ENCODE results near the gene CCKAR. TPM values are rescaled to one million over a fixed set of nuclear protein-coding genes. Genes with fewer than 3 reads are reported as not detected.

Gene CCKAR
- total and polyA plus RNA-seq, 7 donors = not detected

GRCh38 chr4:26455571-26455970 is 34.7 kb downstream of the CCKAR start:
- no peaks in the 10 kb centered on the region for H3K4me1 ChIP-seq
- ATAC-seq = no peak
- no peaks in the 10 kb centered on the region for H3K36me3 ChIP-seq (ENCODE audit: insufficient read depth in 1 of 2, low read depth in 1 of 2)
- H3K4me3 ChIP-seq = no peak overlapping the region
- TF ChIP-seq CTCF (IDR thresholded peaks at IDR 0.05) = no peak
- no peak for DNase-seq
- no peak overlapping the region for H3K27ac ChIP-seq
- intact Hi-C loops (cut with DNase I) = loop anchor here in 1 of 2 donors (10.0 kb wide), 1 partner anchor 259 kb away; no protein-coding TSS in a partner anchor
- 83 to 92% (median 86%) methylated on average over 2 of the region's 2 CpGs for WGBS, 3 donors
- peaks cover 7% of the 10 kb centered on the region for H3K9me3 ChIP-seq
- no peaks in the 10 kb centered on the region for H3K27me3 ChIP-seq (ENCODE audit: insufficient read depth in 3 of 3, low read length in 2 of 3)

GRCh38 chr4:26454961-26455360 is 35.3 kb downstream of the CCKAR start:
- peaks cover 7% of the 10 kb centered on the region for H3K9me3 ChIP-seq
- intact Hi-C loops (cut with DNase I) = loop anchor here in 1 of 2 donors (10.0 kb wide), 1 partner anchor 260 kb away; no protein-coding TSS in a partner anchor
- WGBS, 3 donors = 96 to 100% (median 96%) methylated on average over 3 of the region's 3 CpGs
- TF ChIP-seq CTCF (IDR thresholded peaks at IDR 0.05) = no peak
- no peak for ATAC-seq
- H3K4me3 ChIP-seq = no peak overlapping the region
- no peak for DNase-seq
- H3K4me1 ChIP-seq = no peaks in the 10 kb centered on the region
- H3K27ac ChIP-seq = no peak overlapping the region
- no peaks in the 10 kb centered on the region for H3K36me3 ChIP-seq (ENCODE audit: insufficient read depth in 1 of 2, low read depth in 1 of 2)
- H3K27me3 ChIP-seq (ENCODE audit: insufficient read depth in 3 of 3, low read length in 2 of 3) = no peaks in the 10 kb centered on the region

GRCh38 chr4:26452565-26453531 is 37.4 kb downstream of the CCKAR start:
- Histone ChIP-seq H3K4me1 (no peaks in the 10 kb centered on the region), H3K36me3 (ENCODE audit: insufficient read depth in 1 of 2, low read depth in 1 of 2) (no peaks in the 10 kb centered on the region), H3K9me3 (peaks cover 7% of the 10 kb centered on the region), H3K27me3 (ENCODE audit: insufficient read depth in 3 of 3, low read length in 2 of 3) (no peaks in the 10 kb centered on the region), H3K4me3 (no peak overlapping the region), H3K27ac (no peak overlapping the region)
- 71% methylated on average over 15 of the region's 15 CpGs for WGBS, 3 donors
- no peak for DNase-seq
- no peak for TF ChIP-seq CTCF (IDR thresholded peaks at IDR 0.05)
- intact Hi-C loops (cut with DNase I) = loop anchor here in 1 of 2 donors (10.0 kb wide), 1 partner anchor 262 kb away; no protein-coding TSS in a partner anchor
- ATAC-seq = no peak

GRCh38 chr4:26451597-26451996 is 38.7 kb downstream of the CCKAR start:
- DNase-seq = no peak
- 75 to 83% (median 76%) methylated on average over 3 of the region's 3 CpGs for WGBS, 3 donors
- no peaks in the 10 kb centered on the region for H3K27me3 ChIP-seq (ENCODE audit: insufficient read depth in 3 of 3, low read length in 2 of 3)
- H3K9me3 ChIP-seq = peaks cover 7% of the 10 kb centered on the region
- H3K4me1 ChIP-seq = no peaks in the 10 kb centered on the region
- no peak for ATAC-seq
- H3K27ac ChIP-seq = no peak overlapping the region
- no peak overlapping the region for H3K4me3 ChIP-seq
- no peaks in the 10 kb centered on the region for H3K36me3 ChIP-seq (ENCODE audit: insufficient read depth in 1 of 2, low read depth in 1 of 2)
- intact Hi-C loops (cut with DNase I) = loop anchor here in 1 of 2 donors (10.0 kb wide), 1 partner anchor 263 kb away; no protein-coding TSS in a partner anchor
- TF ChIP-seq CTCF (IDR thresholded peaks at IDR 0.05) = no peak

Data from psoas muscle (tissue), 8 donors.